ENCODE results near the gene C1orf210. TPM values are rescaled to one million over a fixed set of nuclear protein-coding genes. Genes with fewer than 3 reads are reported as not detected.

The C1orf210 gene
- total RNA-seq, 1 experiment from 2014 or later, result 16.8 TPM

- intact Hi-C loops (cut with micrococcal nuclease; ENCODE audit: unreplicated experiment), result no loop called here
- TF ChIP-seq CTCF (IDR thresholded peaks at IDR 0.05; ENCODE audit: unreplicated experiment), result no peak
- Mint-ChIP-seq H3K27me3 (ENCODE audit: unreplicated experiment) (peaks cover 32% of the 10 kb centered on the region), H3K4me1 (ENCODE audit: low read depth, unreplicated experiment) (no peaks in the 10 kb centered on the region), H3K27ac (ENCODE audit: unreplicated experiment) (no peak within 1 kb of the TSS), H3K4me3 (ENCODE audit: low read depth, unreplicated experiment) (no peak within 1 kb of the TSS), H3K9me3 (ENCODE audit: low read depth, unreplicated experiment) (no peaks in the 10 kb centered on the region), H3K36me3 (ENCODE audit: insufficient read depth, unreplicated experiment) (no peaks in the 10 kb centered on the region)
- CTCF ChIA-PET, result no interaction called here
- no peak for DNase-seq
- BruUV-seq (replicated peaks), result no TSS peak
Measured at GRCh38 chr1:43300378-43301094, 15.2 kb upstream of the C1orf210 start, which contains the start of gene TIE1. Gene TIE1 (plus strand): TSS chr1:43300982. CDS start chr1:43301072, 90 bp downstream.

GRCh38 chr1:43299101-43299500, 13.7 kb upstream of the C1orf210 start:
- BruUV-seq (replicated peaks), result no TSS peak
- TF ChIP-seq CTCF (IDR thresholded peaks at IDR 0.05; ENCODE audit: unreplicated experiment), result no peak
- peaks cover 22% of the 10 kb centered on the region for H3K27me3 Mint-ChIP-seq (ENCODE audit: unreplicated experiment)
- CTCF ChIA-PET, result no interaction called here
- no peak overlapping the region for H3K27ac Mint-ChIP-seq (ENCODE audit: unreplicated experiment)
- intact Hi-C loops (cut with micrococcal nuclease; ENCODE audit: unreplicated experiment), result loop anchor here (5.0 kb wide), 1 partner anchor 48 kb away; no protein-coding TSS in a partner anchor
- DNase-seq, result no peak
- H3K4me3 Mint-ChIP-seq (ENCODE audit: low read depth, unreplicated experiment), result no peak overlapping the region
- H3K9me3 Mint-ChIP-seq (ENCODE audit: low read depth, unreplicated experiment), result no peaks in the 10 kb centered on the region
- H3K4me1 Mint-ChIP-seq (ENCODE audit: low read depth, unreplicated experiment), result no peaks in the 10 kb centered on the region
- H3K36me3 Mint-ChIP-seq (ENCODE audit: insufficient read depth, unreplicated experiment), result no peaks in the 10 kb centered on the region

- no peak for DNase-seq
- H3K9me3 Mint-ChIP-seq (ENCODE audit: low read depth, unreplicated experiment), result no peaks in the 10 kb centered on the region
- BruUV-seq (replicated peaks), result no TSS peak
- no peaks in the 10 kb centered on the region for H3K4me1 Mint-ChIP-seq (ENCODE audit: low read depth, unreplicated experiment)
- intact Hi-C loops (cut with micrococcal nuclease; ENCODE audit: unreplicated experiment), result loop anchor here (5.0 kb wide), 1 partner anchor 49 kb away; no protein-coding TSS in a partner anchor
- H3K4me3 Mint-ChIP-seq (ENCODE audit: low read depth, unreplicated experiment), result no peak overlapping the region
- no peak overlapping the region for H3K27ac Mint-ChIP-seq (ENCODE audit: unreplicated experiment)
- H3K27me3 Mint-ChIP-seq (ENCODE audit: unreplicated experiment), result peaks cover 15% of the 10 kb centered on the region
- H3K36me3 Mint-ChIP-seq (ENCODE audit: insufficient read depth, unreplicated experiment), result no peaks in the 10 kb centered on the region
- CTCF ChIA-PET, result no interaction called here
- no peak for TF ChIP-seq CTCF (IDR thresholded peaks at IDR 0.05; ENCODE audit: unreplicated experiment)
Measured at GRCh38 chr1:43298055-43298454, 12.7 kb upstream of the C1orf210 start.

GRCh38 chr1:43296207-43296606, 10.8 kb upstream of the C1orf210 start:
- Mint-ChIP-seq H3K27ac (ENCODE audit: unreplicated experiment) (no peak overlapping the region), H3K27me3 (ENCODE audit: unreplicated experiment) (no peaks in the 10 kb centered on the region), H3K4me1 (ENCODE audit: low read depth, unreplicated experiment) (no peaks in the 10 kb centered on the region), H3K9me3 (ENCODE audit: low read depth, unreplicated experiment) (no peaks in the 10 kb centered on the region), H3K4me3 (ENCODE audit: low read depth, unreplicated experiment) (no peak overlapping the region), H3K36me3 (ENCODE audit: insufficient read depth, unreplicated experiment) (no peaks in the 10 kb centered on the region)
- intact Hi-C loops (cut with micrococcal nuclease; ENCODE audit: unreplicated experiment), result loop anchor here (5.0 kb wide), 1 partner anchor 51 kb away; no protein-coding TSS in a partner anchor
- BruUV-seq (replicated peaks), result no TSS peak
- TF ChIP-seq CTCF (IDR thresholded peaks at IDR 0.05; ENCODE audit: unreplicated experiment), result no peak
- DNase-seq, result no peak
- CTCF ChIA-PET, result no interaction called here
